Tibial artery (tissue), 4 donors: Measurements from ENCODE around the gene SSMEM1.

Experiments used
- DNase-seq, 2 donors: peaks; one replicate each; pipeline ENCODE4 v3.0.0-alpha.2; 2019
- H3K27ac ChIP-seq, 2 donors: fragments of 200-600 bp; sonication (generic) in 1 of 2; 1 replicate in 1 of 2; 2 replicates in 1 of 2; pipeline ENCODE4 v1.5.1; 2018 to 2019; ENCODE audit warnings: mild to moderate bottlenecking in 1 of 2
- H3K27me3 ChIP-seq, 2 donors: fragments of 200-600 bp; sonication (generic) in 1 of 2; one replicate each; pipeline versions ENCODE4 v1.5.1 to v1.6.0; 2016 to 2019
- H3K36me3 ChIP-seq, 3 donors: fragments of 200-600 bp; sonication (generic) in 2 of 3; one replicate each; pipeline ENCODE4 v1.5.1; 2016 to 2019; ENCODE audit warnings: mild to moderate bottlenecking in 2 of 3
- H3K4me1 ChIP-seq, 4 donors: fragments of 200-600 bp; sonication (generic) in 2 of 4; 1 replicate in 3 of 4; 2 replicates in 1 of 4; pipeline ENCODE4 v1.5.1; 2016 to 2019
- H3K4me3 ChIP-seq, 2 donors: fragments of 200-600 bp; sonication (generic) in 1 of 2; 1 replicate in 1 of 2; 2 replicates in 1 of 2; pipeline ENCODE4 v1.5.1; 2018 to 2019; ENCODE audit warnings: mild to moderate bottlenecking in 2 of 2
- H3K9me3 ChIP-seq, 3 donors: fragments of 200-600 bp; sonication (generic) in 1 of 3; one replicate each; pipeline ENCODE4 v1.5.1; 2016 to 2019
- CTCF ChIP-seq, 2 experiments: fragments of 200-600 bp in 1 of 2; fragments of 450-650 bp in 1 of 2; IDR thresholded peaks; one replicate each; pipeline ENCODE4 v1.5.1; 2017 to 2019; ENCODE audit warnings: antibody characterized with exemption in 2 of 2, mild to moderate bottlenecking in 1 of 2, moderate library complexity in 1 of 2
- intact Hi-C: fragments of 100-400 bp; cut with DNase I; formaldehyde crosslinking; loops from one replicate; pipeline ENCODE4 v1.15.0; 2023; ENCODE audit warnings: low total_unique reads

The SSMEM1 gene

DNA sequence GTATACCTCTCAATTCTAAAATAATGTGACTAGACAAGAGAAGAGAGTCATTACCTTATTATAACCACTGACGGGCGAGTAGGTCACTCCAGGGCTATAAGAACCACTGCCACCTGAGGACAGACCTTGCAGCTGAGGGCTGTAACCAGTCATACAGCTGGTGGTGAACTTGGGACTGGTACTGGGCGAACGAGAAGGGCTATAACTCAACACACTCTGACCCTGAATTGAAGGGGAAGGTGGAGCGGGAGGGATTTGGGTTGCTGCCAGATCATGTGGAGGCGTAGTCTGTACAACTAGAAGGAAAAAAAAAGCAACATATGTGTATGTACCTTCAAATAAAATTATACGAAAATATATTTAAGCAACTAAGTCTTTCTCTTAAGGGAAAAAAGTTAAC is 5.9 kb upstream of the SSMEM1 start:
- peaks cover 0 to 7% (median 2%) of the 10 kb centered on the region in 4 donors for H3K4me1 ChIP-seq
- intact Hi-C loops, result loop anchor here (5.0 kb wide), 1 partner anchor 151 kb away; no protein-coding TSS in a partner anchor
- H3K4me3 ChIP-seq, result no peak overlapping the region
- peaks cover 25 to 50% (median 37%) of the 10 kb centered on the region in 3 donors for H3K36me3 ChIP-seq
- H3K27me3 ChIP-seq, result no peaks in the 10 kb centered on the region
- no peak for TF ChIP-seq CTCF (IDR thresholded peaks at IDR 0.05)
- H3K9me3 ChIP-seq, result no peaks in the 10 kb centered on the region
- H3K27ac ChIP-seq, result no peak overlapping the region
- DNase-seq, result no peak

DNA sequence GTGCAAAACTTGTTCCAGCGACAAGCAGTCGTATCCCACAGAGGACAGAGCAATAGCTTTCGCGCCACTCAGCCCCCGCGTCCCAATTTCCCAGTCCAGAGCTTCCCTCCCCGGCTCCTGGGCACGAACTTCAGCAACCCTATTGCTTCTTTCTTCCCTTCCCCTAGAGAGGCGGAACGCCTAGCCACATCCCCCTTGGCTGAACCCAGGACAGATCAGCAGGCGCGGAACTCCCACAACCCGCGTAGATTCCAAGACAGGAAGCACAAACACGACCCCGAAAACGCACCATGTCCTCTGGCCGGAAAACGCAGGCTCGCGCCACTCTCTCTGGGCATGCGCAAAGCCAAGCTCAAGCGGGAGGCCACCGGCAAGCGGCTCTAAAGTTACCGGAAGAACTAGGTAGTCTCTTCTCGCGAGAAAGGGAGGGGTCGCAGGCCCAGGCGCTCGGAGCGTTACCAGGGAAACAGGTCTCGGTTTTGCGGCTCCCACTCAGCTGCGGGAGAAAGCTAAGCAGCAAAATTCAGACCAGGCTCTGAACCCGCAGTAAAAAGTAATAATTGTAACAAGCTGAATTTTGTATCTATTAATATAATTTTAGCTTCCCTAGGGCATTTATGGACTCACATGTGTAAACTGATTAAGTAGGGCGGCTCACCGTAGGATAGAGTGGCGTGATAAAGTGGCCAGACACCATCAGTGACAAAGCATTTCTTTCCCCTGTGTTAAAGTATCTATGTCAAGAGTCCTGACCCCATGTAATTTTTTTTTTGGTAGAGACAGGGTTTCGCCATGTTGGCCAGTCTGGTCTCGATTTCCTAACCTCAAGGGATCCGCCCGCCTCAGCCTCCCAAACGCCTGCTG is 2.3 kb upstream of the SSMEM1 start, which contains the start of gene TMEM209:
Gene TMEM209 (minus strand): TSS at position 323 of the 864 bp plus-strand sequence. CDS start 31 bp downstream, at position 292.
- no peak for TF ChIP-seq CTCF (IDR thresholded peaks at IDR 0.05)
- H3K36me3 ChIP-seq, result peaks cover 6 to 30% (median 15%) of the 10 kb centered on the region in 3 donors
- no peaks in the 10 kb centered on the region for H3K9me3 ChIP-seq
- peak within 1 kb of the TSS; percentile 59 to 91 for H3K4me3 ChIP-seq
- peak; percentile 93 to 96 for DNase-seq
- peak within 1 kb of the TSS; percentile 76 to 98 for H3K27ac ChIP-seq
- no peaks in the 10 kb centered on the region for H3K27me3 ChIP-seq
- H3K4me1 ChIP-seq, result peaks cover 0 to 7% (median 2%) of the 10 kb centered on the region in 4 donors
- intact Hi-C loops, result no loop called here

GRCh38 chr7:130207033-130207432 is 627 bp upstream of the SSMEM1 start:
- Histone ChIP-seq H3K9me3 (no peaks in the 10 kb centered on the region), H3K36me3 (peaks cover 6 to 14% (median 8%) of the 10 kb centered on the region in 3 donors), H3K4me3 (no peak overlapping the region), H3K27ac (no peak overlapping the region), H3K4me1 (peaks cover 0 to 7% (median 2%) of the 10 kb centered on the region in 4 donors), H3K27me3 (no peaks in the 10 kb centered on the region)
- no peak for DNase-seq
- intact Hi-C loops, result no loop called here
- TF ChIP-seq CTCF (IDR thresholded peaks at IDR 0.05), result no peak

DNA sequence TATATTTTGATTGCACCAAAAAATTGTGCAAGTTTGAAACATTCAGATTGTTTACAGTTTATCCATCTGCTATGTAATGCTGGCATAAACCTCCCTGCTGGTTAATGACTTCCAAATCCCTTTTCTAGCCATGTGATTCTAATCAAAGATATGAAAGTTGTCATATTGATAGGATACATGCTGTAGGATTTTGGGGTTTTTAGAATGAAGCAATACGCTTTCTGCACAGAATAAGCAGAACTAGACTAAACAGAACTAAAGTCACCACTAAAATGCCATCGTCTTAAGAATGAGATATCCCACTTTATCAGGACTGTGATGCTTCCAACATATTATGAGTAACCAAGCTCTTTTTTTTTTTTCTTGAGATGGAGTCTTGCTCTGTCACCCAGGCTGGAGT is 856 bp downstream of the SSMEM1 start:
- DNase-seq, result no peak
- no peaks in the 10 kb centered on the region for H3K9me3 ChIP-seq
- peaks cover 0 to 7% (median 2%) of the 10 kb centered on the region in 4 donors for H3K4me1 ChIP-seq
- H3K4me3 ChIP-seq, result no peak overlapping the region
- intact Hi-C loops, result no loop called here
- H3K27ac ChIP-seq, result no peak overlapping the region
- H3K27me3 ChIP-seq, result no peaks in the 10 kb centered on the region
- peaks cover 0 to under 1% (median 0%) of the 10 kb centered on the region in 3 donors for H3K36me3 ChIP-seq
- TF ChIP-seq CTCF (IDR thresholded peaks at IDR 0.05), result no peak

GRCh38 chr7:130210181-130210935 is 2.7 kb downstream of the SSMEM1 start:
- Histone ChIP-seq H3K27me3 (no peaks in the 10 kb centered on the region), H3K9me3 (no peaks in the 10 kb centered on the region), H3K4me1 (peaks cover 0 to 3% (median 0%) of the 10 kb centered on the region in 4 donors), H3K27ac (no peak overlapping the region), H3K36me3 (no peaks in the 10 kb centered on the region), H3K4me3 (no peak overlapping the region)
- intact Hi-C loops, result no loop called here
- DNase-seq, result no peak
- TF ChIP-seq CTCF (IDR thresholded peaks at IDR 0.05), result no peak
